Right lobe of liver (tissue), 6 donors: Measurements from ENCODE around the gene SH3RF1. TPM values are rescaled to one million over a fixed set of nuclear protein-coding genes. Genes with fewer than 3 reads are reported as not detected.
A peak's percentile ranks its signal among the peaks of the same experiment; 100 is the strongest.

Experiments used
- ATAC-seq, 4 donors: fragments of 200-7000 bp; cut with Tn5 transposase; one replicate each; pipeline ENCODE4 v1.9.1; 2020; ENCODE audit warnings: mild to moderate bottlenecking in 4 of 4, moderate library complexity in 4 of 4
- DNase-seq, 3 donors: peaks; one replicate each; pipeline ENCODE4 v3.0.0-alpha.2; 2020
- H3K27ac ChIP-seq, 3 donors: fragments of 200-600 bp; one replicate each; pipeline ENCODE4 v1.8.0; 2022
- H3K27me3 ChIP-seq, 2 donors: fragments of 200-600 bp; one replicate each; pipeline ENCODE4 v1.8.0; 2022
- H3K36me3 ChIP-seq, 4 donors: fragments of 200-600 bp; sonication (generic) in 1 of 4; one replicate each; pipeline versions ENCODE4 v1.5.1 to v1.8.0; 2017 to 2022; ENCODE audit warnings: control low read depth in 1 of 4
- H3K4me1 ChIP-seq, 4 donors: fragments of 200-600 bp; sonication (generic) in 1 of 4; one replicate each; pipeline versions ENCODE4 v1.5.1 to v1.8.0; 2017 to 2022; ENCODE audit warnings: control low read depth in 1 of 4
- H3K4me3 ChIP-seq, 3 donors: fragments of 200-600 bp; one replicate each; pipeline ENCODE4 v1.8.0; 2022
- H3K9me3 ChIP-seq, 4 donors: fragments of 200-600 bp; sonication (generic) in 1 of 4; one replicate each; pipeline versions ENCODE4 v1.5.1 to v1.8.0; 2017 to 2022; ENCODE audit warnings: control low read depth in 1 of 4
- POLR2A ChIP-seq: fragments of 450-650 bp; IDR thresholded peaks from one replicate; pipeline ENCODE4 v1.6.1; 2017; ENCODE audit warnings: antibody characterized with exemption, mild to moderate bottlenecking
- whole genome bisulfite sequencing: methylation state at CpG from one replicate; pipeline ENCODE4 v1.1.6; 2018; ENCODE audit warnings: low coverage, low lambda C conversion rate; ENCODE audit not compliant: insufficient coverage; ENCODE audit errors: missing lambda C conversion rate; 5-methylcytosine and 5-hydroxymethylcytosine counted together
- intact Hi-C, 2 donors: fragments of 100-400 bp; cut with DNase I; formaldehyde crosslinking; loops; one replicate each; pipeline versions ENCODE4 v1.11.2 to v1.14.1; 2022
- total RNA-seq, 6 experiments: library from RNA; depleted of rRNA in 2 of 6; stranded (reverse); fragments of >200 nt in 2 of 6; fragmentation: NEBNext Ultra II Directional in 3 of 6; extraction: Animal tissue kit (Norgen Biotek cat#: 25700) in 3 of 6; gene quantifications; one replicate each; pipeline versions ENCODE4 v1.1.0 to v1.2.4, GENCODE V29; 2016 to 2023
- TF ChIP-seq, protein P1 (sequence below), 4 donors: fragments of 200-600 bp in 3 of 4; fragments of 450-650 bp in 1 of 4; IDR thresholded peaks; one replicate each; pipeline versions ENCODE4 v1.5.1 to v1.8.0; 2016 to 2022; ENCODE audit warnings: antibody characterized with exemption in 4 of 4, mild to moderate bottlenecking in 2 of 4
- donor health status: DM: no; HTN: yes; CAD: no.
- donor health status: DM: no; HTN: no; CAD: no.
- donor health status: DM: no; HTN: no; CAD: no.
- donor health status: DM: no; HTN: yes; CAD: no.
- donor health status: DM: no; HTN: yes; CAD: no.

Gene SH3RF1
- total RNA-seq, 6 experiments from 2014 or later: 5.5 to 11.0 (median 7.3) TPM

DNA sequence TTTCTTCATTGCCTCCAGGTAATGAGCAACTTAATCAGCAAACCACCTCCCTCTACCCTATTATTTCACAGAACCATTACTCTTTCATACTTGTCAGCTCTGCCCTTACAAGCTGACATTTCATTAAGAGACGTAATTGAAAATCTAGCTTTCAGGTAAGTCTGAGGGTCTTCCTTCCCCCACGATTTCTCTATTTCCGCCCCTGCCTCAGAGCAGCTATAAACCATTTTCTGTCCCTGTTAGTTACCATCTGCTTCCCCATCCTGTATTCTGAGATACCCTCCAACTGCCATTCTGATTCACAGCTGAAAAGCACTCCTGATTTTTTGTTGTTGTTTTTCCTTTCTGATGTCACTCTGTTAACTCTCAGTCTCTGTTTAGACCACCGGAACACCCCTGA is 37.1 kb downstream of the SH3RF1 start:
- intact Hi-C loops: no loop called here
- peaks cover 0 to 20% (median 4%) of the 10 kb centered on the region in 4 donors for H3K4me1 ChIP-seq
- WGBS: 68% methylated on average over 4 of the region's 4 CpGs
- ATAC-seq: no peak
- no peak overlapping the region for H3K27ac ChIP-seq
- no peaks in the 10 kb centered on the region for H3K9me3 ChIP-seq
- TF ChIP-seq, protein P1, sequence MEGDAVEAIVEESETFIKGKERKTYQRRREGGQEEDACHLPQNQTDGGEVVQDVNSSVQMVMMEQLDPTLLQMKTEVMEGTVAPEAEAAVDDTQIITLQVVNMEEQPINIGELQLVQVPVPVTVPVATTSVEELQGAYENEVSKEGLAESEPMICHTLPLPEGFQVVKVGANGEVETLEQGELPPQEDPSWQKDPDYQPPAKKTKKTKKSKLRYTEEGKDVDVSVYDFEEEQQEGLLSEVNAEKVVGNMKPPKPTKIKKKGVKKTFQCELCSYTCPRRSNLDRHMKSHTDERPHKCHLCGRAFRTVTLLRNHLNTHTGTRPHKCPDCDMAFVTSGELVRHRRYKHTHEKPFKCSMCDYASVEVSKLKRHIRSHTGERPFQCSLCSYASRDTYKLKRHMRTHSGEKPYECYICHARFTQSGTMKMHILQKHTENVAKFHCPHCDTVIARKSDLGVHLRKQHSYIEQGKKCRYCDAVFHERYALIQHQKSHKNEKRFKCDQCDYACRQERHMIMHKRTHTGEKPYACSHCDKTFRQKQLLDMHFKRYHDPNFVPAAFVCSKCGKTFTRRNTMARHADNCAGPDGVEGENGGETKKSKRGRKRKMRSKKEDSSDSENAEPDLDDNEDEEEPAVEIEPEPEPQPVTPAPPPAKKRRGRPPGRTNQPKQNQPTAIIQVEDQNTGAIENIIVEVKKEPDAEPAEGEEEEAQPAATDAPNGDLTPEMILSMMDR (IDR thresholded peaks at IDR 0.05): no peak
- TF ChIP-seq POLR2A: no peak
- H3K27me3 ChIP-seq: no peaks in the 10 kb centered on the region
- DNase-seq: no peak
- no peak overlapping the region for H3K4me3 ChIP-seq
- no peaks in the 10 kb centered on the region for H3K36me3 ChIP-seq

DNA sequence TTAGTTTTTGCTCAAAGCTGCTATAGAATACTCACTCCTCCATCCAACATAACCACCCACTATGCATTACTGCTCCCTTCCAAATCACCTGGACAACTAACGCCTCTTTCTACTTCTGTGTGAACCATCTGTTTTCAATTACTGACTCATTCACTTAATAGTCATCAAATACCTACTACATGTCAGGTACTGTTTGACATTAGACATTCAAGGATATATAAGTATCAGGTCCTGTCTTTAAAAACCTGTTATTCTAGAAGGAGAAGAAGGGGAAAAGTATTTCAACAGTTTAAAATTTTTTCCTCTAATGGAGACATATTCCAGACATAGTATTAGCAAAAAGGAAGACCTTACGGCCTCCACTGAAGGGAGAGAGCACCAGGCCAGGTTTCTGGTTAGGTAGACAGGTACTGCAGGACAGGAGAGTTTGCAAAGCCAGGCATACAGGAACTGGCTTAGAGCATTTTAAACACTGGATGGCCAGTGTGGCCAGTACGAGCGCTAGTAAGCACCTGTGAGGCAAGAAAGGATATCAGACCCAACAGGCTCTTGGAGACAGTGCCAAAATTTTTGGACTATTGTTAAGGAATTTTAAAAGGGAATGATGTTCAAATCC is 39.0 kb downstream of the SH3RF1 start:
- DNase-seq (no peak), ATAC-seq (no peak)
- Histone ChIP-seq H3K4me3 (no peak overlapping the region), H3K27ac (no peak overlapping the region), H3K36me3 (no peaks in the 10 kb centered on the region), H3K27me3 (no peaks in the 10 kb centered on the region), H3K4me1 (peaks cover 0 to 4% (median under 1%) of the 10 kb centered on the region in 4 donors), H3K9me3 (no peaks in the 10 kb centered on the region)
- 89% methylated on average over 4 of the region's 4 CpGs for WGBS
- TF ChIP-seq, protein P1 (IDR thresholded peaks at IDR 0.05): no peak
- no peak for TF ChIP-seq POLR2A
- intact Hi-C loops: no loop called here

DNA sequence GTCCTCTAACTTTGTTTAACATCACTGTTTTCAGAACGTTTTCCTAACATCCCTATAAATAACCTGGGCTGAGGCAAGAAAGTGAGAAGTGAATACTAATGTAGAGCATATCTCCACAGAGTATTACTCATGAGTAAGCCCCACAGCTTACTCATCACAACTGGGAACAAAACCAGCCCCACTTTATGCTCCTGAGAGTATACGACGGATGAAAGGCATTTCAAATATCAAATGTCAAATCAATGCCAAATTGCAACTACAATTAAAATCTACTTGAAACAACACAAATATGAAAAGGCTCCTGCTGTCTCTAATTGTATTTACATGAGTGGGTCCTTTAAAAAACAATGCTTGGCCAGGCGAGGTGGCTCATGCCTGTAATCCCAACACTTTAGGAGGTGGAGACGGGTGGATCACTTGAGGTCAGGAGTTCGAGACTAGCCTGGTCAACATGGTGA is 41.2 kb downstream of the SH3RF1 start:
- ATAC-seq (peak in 1 of 4 donors; percentile 87), DNase-seq (no peak)
- no peaks in the 10 kb centered on the region for H3K27me3 ChIP-seq
- intact Hi-C loops: no loop called here
- H3K9me3 ChIP-seq: no peaks in the 10 kb centered on the region
- no peaks in the 10 kb centered on the region for H3K36me3 ChIP-seq
- no peak overlapping the region for H3K27ac ChIP-seq
- H3K4me1 ChIP-seq: no peaks in the 10 kb centered on the region
- 46% methylated on average over 4 of the region's 6 CpGs for WGBS
- no peak overlapping the region for H3K4me3 ChIP-seq
- TF ChIP-seq POLR2A: no peak
- TF ChIP-seq, protein P1 (IDR thresholded peaks at IDR 0.05): no peak

DNA sequence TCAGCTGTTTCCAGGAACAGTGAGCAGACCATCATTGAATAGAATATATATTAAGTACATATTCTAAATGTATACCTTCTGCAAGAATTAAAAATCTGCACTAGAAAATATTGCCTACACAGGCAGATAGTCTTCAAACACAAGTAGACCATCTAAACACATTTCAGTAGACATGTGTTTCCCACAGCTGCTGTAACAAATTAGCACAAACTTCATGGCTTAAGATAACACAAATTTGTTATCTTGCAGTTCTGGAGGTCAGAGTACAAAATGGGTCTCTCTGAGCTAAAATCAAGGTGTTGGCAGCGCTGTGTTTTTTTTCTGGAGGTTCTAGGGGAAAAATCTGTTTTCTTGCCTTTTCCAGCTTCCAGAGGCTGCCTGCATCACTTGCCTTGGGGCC is 42.7 kb downstream of the SH3RF1 start:
- ATAC-seq (no peak), DNase-seq (no peak)
- Histone ChIP-seq H3K36me3 (no peaks in the 10 kb centered on the region), H3K4me1 (no peaks in the 10 kb centered on the region), H3K27me3 (no peaks in the 10 kb centered on the region), H3K4me3 (no peak overlapping the region), H3K27ac (no peak overlapping the region), H3K9me3 (no peaks in the 10 kb centered on the region)
- intact Hi-C loops: no loop called here
- WGBS: 91% methylated on average over 1 of the region's 1 CpG
- no peak for TF ChIP-seq POLR2A
- TF ChIP-seq, protein P1 (IDR thresholded peaks at IDR 0.05): no peak

DNA sequence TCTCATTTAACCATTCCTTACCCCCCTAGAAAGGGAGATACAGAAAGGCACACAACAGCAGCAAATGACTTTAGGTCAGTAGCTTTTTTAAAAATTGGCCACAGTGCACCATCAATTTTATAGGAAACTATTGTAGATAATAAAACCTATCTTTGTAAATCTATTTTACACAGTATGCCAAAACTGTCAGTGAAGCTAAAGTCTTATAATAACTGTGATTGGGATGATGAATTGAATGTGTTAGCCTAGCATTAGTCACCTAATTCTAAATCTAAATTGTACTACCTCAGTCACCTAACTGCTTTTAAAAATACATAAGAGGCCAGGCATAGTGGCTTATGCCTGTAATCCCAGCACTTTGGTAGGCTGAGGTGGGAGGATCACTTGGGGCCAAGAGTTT is 44.2 kb downstream of the SH3RF1 start:
- H3K4me3 ChIP-seq: no peak overlapping the region
- H3K4me1 ChIP-seq: peaks cover 0 to 12% (median 0%) of the 10 kb centered on the region in 4 donors
- no peaks in the 10 kb centered on the region for H3K36me3 ChIP-seq
- no peak for DNase-seq
- no peaks in the 10 kb centered on the region for H3K27me3 ChIP-seq
- no peaks in the 10 kb centered on the region for H3K9me3 ChIP-seq
- no peak for ATAC-seq
- no peak overlapping the region for H3K27ac ChIP-seq
- no peak for TF ChIP-seq POLR2A
- TF ChIP-seq, protein P1 (IDR thresholded peaks at IDR 0.05): no peak
- intact Hi-C loops: no loop called here
